PC-9 (cell line): Measurements from ENCODE around the gene ROBO2. TPM values are rescaled to one million over a fixed set of nuclear protein-coding genes. Genes with fewer than 3 reads are reported as not detected.

ENCODE experiments used
- BruUV-seq: library from RNA; stranded (reverse); fragments of 400-500 nt; replicated peaks from 2 replicates; lab custom pipeline; 2021; lab: Mats Ljungman, UMichigan
- CTCF ChIA-PET: fragments of 300-600 bp; sonication (Branson Sonifier 250); formaldehyde crosslinking; loops from one replicate; lab custom pipeline; 2022; ENCODE audit warnings: antibody characterized with exemption; lab: Charles Lee
- POLR2A ChIA-PET: fragments of 300-600 bp; sonication (Branson Sonifier 250); formaldehyde crosslinking; loops from one replicate; lab custom pipeline; 2022; ENCODE audit warnings: antibody characterized with exemption; ENCODE audit not compliant: unreplicated experiment; lab: Charles Lee
- DNase-seq, 2 experiments: peaks; one replicate each; pipeline versions ENCODE4 v3.0.0 to v3.0.0-alpha.2; 2015 to 2022; ENCODE audit warnings: mixed read lengths in 1 of 2
- H2AFZ ChIP-seq: fragments of 200-600 bp; sonication (generic); 2 replicates; pipeline ENCODE4 v1.8.1; 2017; ENCODE audit warnings: antibody characterized with exemption
- H3F3A ChIP-seq: fragments of 200-600 bp; sonication (generic); 2 replicates; pipeline ENCODE4 v1.8.1; 2017; ENCODE audit warnings: antibody characterized with exemption, mild to moderate bottlenecking, low read depth; ENCODE audit not compliant: insufficient read depth
- H3K27ac ChIP-seq: fragments of 200-600 bp; sonication (generic); 2 replicates; pipeline ENCODE4 v1.6.1; 2016; ENCODE audit warnings: mixed run types
- H3K27me3 ChIP-seq: fragments of 200-600 bp; sonication (generic); 2 replicates; pipeline ENCODE4 v1.6.1; 2016; ENCODE audit warnings: low read depth, mixed run types; ENCODE audit not compliant: insufficient read depth
- H3K36me3 ChIP-seq: fragments of 200-600 bp; sonication (generic); 2 replicates; pipeline ENCODE4 v1.6.1; 2016; ENCODE audit warnings: low read depth, mixed run types
- H3K4me1 ChIP-seq: fragments of 200-600 bp; sonication (generic); replicated peaks from 2 replicates; pipeline ENCODE4 v1.6.1; 2016; ENCODE audit warnings: mixed run types; ENCODE audit not compliant: insufficient read depth
- H3K4me2 ChIP-seq: fragments of 200-600 bp; sonication (generic); 2 replicates; pipeline ENCODE4 v1.6.1; 2017; ENCODE audit warnings: mixed run types
- H3K4me3 ChIP-seq: fragments of 200-600 bp; sonication (generic); 2 replicates; pipeline ENCODE4 v1.6.1; 2016; ENCODE audit warnings: mixed run types
- H3K79me2 ChIP-seq: fragments of 200-600 bp; sonication (generic); 2 replicates; pipeline ENCODE4 v1.6.1; 2017; ENCODE audit warnings: low read depth, mixed run types
- H3K9me2 ChIP-seq: fragments of 200-600 bp; sonication (generic); 2 replicates; pipeline ENCODE4 v1.8.1; 2017; ENCODE audit warnings: mild to moderate bottlenecking; ENCODE audit not compliant: insufficient read depth
- H3K9me3 ChIP-seq: fragments of 200-600 bp; sonication (generic); 2 replicates; pipeline ENCODE4 v1.8.1; 2016; ENCODE audit warnings: low read depth; ENCODE audit not compliant: insufficient read depth
- H4K20me1 ChIP-seq: fragments of 200-600 bp; sonication (generic); 2 replicates; pipeline ENCODE4 v1.8.1; 2017; ENCODE audit not compliant: insufficient read depth
- EZH2 ChIP-seq: fragments of 200-600 bp; sonication (generic); IDR thresholded peaks from 2 replicates; pipeline ENCODE4 v1.8.0; 2017; ENCODE audit warnings: antibody characterized with exemption, low read depth
- intact Hi-C: fragments of 100-400 bp; cut with micrococcal nuclease; formaldehyde crosslinking; loops from one replicate; pipeline ENCODE4 v1.10.0; 2022; ENCODE audit not compliant: unreplicated experiment
- total RNA-seq: library from RNA; stranded (reverse); gene quantifications from 2 replicates; pipeline ENCODE4 v1.2.3, GENCODE V29; 2021
- TF ChIP-seq, protein P1 (sequence below): fragments of 200-600 bp; sonication (generic); conservative IDR thresholded peaks from 2 replicates; pipeline ENCODE4 v1.6.1; 2017; ENCODE audit warnings: mixed run types, antibody characterized with exemption, mild to moderate bottlenecking, moderate library complexity

Gene ROBO2
- total RNA-seq, 1 experiment from 2014 or later: 0.39 TPM

DNA sequence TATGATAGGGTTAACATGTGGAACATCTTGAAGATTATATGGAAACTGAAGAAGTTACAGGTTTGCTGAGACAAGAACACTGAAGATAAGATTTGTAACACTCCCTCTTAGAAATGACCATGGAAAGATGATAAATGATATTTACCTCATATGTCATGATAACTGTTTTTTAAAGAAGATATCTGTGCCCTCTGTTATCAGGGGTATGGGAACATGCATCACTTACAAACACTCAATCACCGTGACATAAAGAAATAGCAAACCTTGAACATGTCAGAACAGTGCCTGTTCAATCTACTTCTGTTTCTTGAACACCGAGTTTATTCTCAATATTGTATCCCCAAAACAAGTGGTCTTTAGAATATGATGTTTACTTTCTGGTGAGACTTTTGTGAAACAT, 149.4 kb downstream of the ROBO2 start:
- H3K9me3 ChIP-seq: no peaks in the 10 kb centered on the region
- no peak overlapping the region for H2AFZ ChIP-seq
- H3K4me2 ChIP-seq: no peak overlapping the region
- H3K9me2 ChIP-seq: no peaks in the 10 kb centered on the region
- no peaks in the 10 kb centered on the region for H4K20me1 ChIP-seq
- intact Hi-C loops: no loop called here
- DNase-seq: no peak
- ChIA-PET POLR2A (no interaction called here), CTCF (no interaction called here)
- TF ChIP-seq, protein P1, sequence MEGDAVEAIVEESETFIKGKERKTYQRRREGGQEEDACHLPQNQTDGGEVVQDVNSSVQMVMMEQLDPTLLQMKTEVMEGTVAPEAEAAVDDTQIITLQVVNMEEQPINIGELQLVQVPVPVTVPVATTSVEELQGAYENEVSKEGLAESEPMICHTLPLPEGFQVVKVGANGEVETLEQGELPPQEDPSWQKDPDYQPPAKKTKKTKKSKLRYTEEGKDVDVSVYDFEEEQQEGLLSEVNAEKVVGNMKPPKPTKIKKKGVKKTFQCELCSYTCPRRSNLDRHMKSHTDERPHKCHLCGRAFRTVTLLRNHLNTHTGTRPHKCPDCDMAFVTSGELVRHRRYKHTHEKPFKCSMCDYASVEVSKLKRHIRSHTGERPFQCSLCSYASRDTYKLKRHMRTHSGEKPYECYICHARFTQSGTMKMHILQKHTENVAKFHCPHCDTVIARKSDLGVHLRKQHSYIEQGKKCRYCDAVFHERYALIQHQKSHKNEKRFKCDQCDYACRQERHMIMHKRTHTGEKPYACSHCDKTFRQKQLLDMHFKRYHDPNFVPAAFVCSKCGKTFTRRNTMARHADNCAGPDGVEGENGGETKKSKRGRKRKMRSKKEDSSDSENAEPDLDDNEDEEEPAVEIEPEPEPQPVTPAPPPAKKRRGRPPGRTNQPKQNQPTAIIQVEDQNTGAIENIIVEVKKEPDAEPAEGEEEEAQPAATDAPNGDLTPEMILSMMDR: no peak
- TF ChIP-seq EZH2: no peak
- no peaks in the 10 kb centered on the region for H3K4me1 ChIP-seq
- no peaks in the 10 kb centered on the region; the same call in 1 of the 2 replicates for H3F3A ChIP-seq
- no TSS peak for BruUV-seq
- H3K79me2 ChIP-seq: no peaks in the 10 kb centered on the region
- no peaks in the 10 kb centered on the region for H3K27me3 ChIP-seq
- no peak overlapping the region for H3K4me3 ChIP-seq
- H3K27ac ChIP-seq: no peak overlapping the region
- no peaks in the 10 kb centered on the region for H3K36me3 ChIP-seq

DNA sequence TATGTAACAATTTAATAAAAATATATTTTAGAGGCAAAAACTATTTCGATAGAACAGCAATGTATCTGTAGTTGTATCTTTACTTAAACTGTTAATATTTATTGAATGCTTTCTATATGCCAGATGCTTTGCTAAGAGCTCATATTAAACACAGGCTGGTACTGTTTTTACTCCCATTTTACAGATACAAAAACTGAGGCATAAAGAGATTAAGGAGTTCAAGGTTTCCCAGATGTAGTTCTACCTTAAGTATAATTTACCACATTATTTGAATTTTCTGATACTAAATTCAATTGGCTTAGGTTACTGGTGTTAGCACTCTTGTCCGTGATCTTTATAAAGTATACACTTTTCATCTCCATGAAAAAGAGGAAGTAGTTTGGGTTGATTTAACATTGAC, 149.8 kb downstream of the ROBO2 start:
- no peaks in the 10 kb centered on the region for H3K9me3 ChIP-seq
- no peaks in the 10 kb centered on the region for H3K79me2 ChIP-seq
- H3K4me3 ChIP-seq: no peak overlapping the region
- H4K20me1 ChIP-seq: no peaks in the 10 kb centered on the region
- TF ChIP-seq, protein P1: no peak
- TF ChIP-seq EZH2: no peak
- H3F3A ChIP-seq: no peaks in the 10 kb centered on the region; the same call in 1 of the 2 replicates
- H3K36me3 ChIP-seq: no peaks in the 10 kb centered on the region
- H2AFZ ChIP-seq: no peak overlapping the region
- H3K9me2 ChIP-seq: no peaks in the 10 kb centered on the region
- POLR2A ChIA-PET: no interaction called here
- CTCF ChIA-PET: no interaction called here
- BruUV-seq: no TSS peak
- H3K27me3 ChIP-seq: no peaks in the 10 kb centered on the region
- intact Hi-C loops: no loop called here
- DNase-seq: no peak
- no peaks in the 10 kb centered on the region for H3K4me1 ChIP-seq
- no peak overlapping the region for H3K4me2 ChIP-seq
- H3K27ac ChIP-seq: no peak overlapping the region

DNA sequence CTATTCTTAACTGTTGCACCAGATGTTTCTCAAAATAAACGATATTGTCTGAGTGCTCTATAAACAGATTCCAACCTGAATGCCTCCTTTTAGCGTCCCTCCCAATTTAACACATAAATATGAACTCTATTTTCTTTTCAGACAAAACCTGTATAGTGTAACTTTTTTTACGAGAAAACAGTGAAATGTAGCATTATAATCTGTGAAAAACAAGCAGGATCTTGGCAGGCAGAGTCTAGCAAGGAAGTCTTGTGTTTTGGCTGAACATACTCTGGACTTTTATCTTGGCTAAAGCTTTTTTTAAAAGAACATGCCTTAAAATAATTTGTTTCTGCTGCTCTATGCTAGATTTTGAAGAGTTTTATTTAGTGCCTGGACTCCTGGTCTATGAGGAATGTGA, 150.5 kb downstream of the ROBO2 start:
- BruUV-seq: no TSS peak
- Histone ChIP-seq H3K4me3 (no peak overlapping the region), H3K4me1 (no peaks in the 10 kb centered on the region), H3K9me3 (no peaks in the 10 kb centered on the region), H4K20me1 (no peaks in the 10 kb centered on the region), H3K27ac (no peak overlapping the region), H3K36me3 (no peaks in the 10 kb centered on the region), H3K9me2 (no peaks in the 10 kb centered on the region), H3K27me3 (no peaks in the 10 kb centered on the region), H3F3A (no peaks in the 10 kb centered on the region; the same call in 1 of the 2 replicates), H3K79me2 (no peaks in the 10 kb centered on the region), H2AFZ (no peak overlapping the region), H3K4me2 (no peak overlapping the region)
- TF ChIP-seq, protein P1: no peak
- TF ChIP-seq EZH2: no peak
- intact Hi-C loops: no loop called here
- CTCF ChIA-PET: no interaction called here
- POLR2A ChIA-PET: no interaction called here
- no peak for DNase-seq
